ENCODE results near the gene MEN1. TPM values are rescaled to one million over a fixed set of nuclear protein-coding genes. Genes with fewer than 3 reads are reported as not detected.
A peak's percentile ranks its signal among the peaks of the same experiment; 100 is the strongest.

MEN1 gene
- total and polyA plus RNA-seq, 9 of the 15 experiments (the other 6 are each of a cell fraction or from before 2014, with no cell fraction given): 3.4 to 57.2 (median 19.3) TPM

- TF ChIP-seq MCM2 (IDR thresholded peaks at IDR 0.05; ENCODE audit: low read depth) (no peak), CREM (IDR thresholded peaks at IDR 0.05; ENCODE audit: low read depth) (no peak), ZNF431 (CRISPR knock-in tag; IDR thresholded peaks at IDR 0.05) (no peak), GATAD2A (IDR thresholded peaks at IDR 0.05) (no peak), HCFC1 (IDR thresholded peaks at IDR 0.05; ENCODE audit: low read depth, low read length) (no peak), LARP7 (IDR thresholded peaks at IDR 0.05) (no peak), TOE1 (IDR thresholded peaks at IDR 0.05; ENCODE audit: borderline replicate concordance) (no peak), TOE1 (CRISPR knock-in tag; IDR thresholded peaks at IDR 0.05; ENCODE audit: borderline replicate concordance, low read depth) (no peak), POLR2A (conservative IDR thresholded peaks at IDR 0.05) (peak; percentile 59), NCOR1 (IDR thresholded peaks at IDR 0.05) (no peak), STAT5A (IDR thresholded peaks at IDR 0.05; ENCODE audit: borderline replicate concordance, low read length) (no peak)
- TF ChIP-seq, protein P1, sequence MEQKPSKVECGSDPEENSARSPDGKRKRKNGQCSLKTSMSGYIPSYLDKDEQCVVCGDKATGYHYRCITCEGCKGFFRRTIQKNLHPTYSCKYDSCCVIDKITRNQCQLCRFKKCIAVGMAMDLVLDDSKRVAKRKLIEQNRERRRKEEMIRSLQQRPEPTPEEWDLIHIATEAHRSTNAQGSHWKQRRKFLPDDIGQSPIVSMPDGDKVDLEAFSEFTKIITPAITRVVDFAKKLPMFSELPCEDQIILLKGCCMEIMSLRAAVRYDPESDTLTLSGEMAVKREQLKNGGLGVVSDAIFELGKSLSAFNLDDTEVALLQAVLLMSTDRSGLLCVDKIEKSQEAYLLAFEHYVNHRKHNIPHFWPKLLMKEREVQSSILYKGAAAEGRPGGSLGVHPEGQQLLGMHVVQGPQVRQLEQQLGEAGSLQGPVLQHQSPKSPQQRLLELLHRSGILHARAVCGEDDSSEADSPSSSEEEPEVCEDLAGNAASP (IDR thresholded peaks at IDR 0.05): no peak
Measured at GRCh38 chr11:64765291-64765850, 45.0 kb downstream of the MEN1 start (continued).

DNA sequence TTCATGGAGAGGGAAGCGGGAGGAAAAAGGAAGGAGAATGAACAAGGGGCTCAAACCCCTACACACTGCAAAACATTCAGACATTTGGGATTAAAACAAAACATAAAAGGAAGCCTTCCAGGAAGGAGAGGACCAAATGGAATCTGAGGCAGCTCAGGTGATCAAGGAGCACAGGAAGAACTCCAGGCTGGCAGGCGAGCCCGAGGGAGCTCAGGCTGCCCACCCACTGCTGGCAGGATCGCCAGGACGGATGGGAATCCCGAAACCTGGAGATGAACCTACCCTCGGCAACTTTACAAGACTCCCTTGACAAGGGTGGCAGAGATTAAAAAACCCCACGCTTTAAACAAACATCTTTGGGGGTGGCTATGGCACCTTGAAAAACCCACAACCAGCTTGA is 45.6 kb downstream of the MEN1 start:
- intact Hi-C loops (cut with micrococcal nuclease): no loop called here
- WGBS (ENCODE audit: insufficient coverage, low coverage, missing lambda C conversion rate): 92% methylated on average over 8 of the region's 8 CpGs
- Histone ChIP-seq H3K79me2 (ENCODE audit: control insufficient read depth, insufficient read depth, low read length) (peaks cover 26% of the 10 kb centered on the region), H3K27me3 (ENCODE audit: control insufficient read depth in 2 of 2, insufficient read depth in 2 of 2, low read length in 2 of 2) (no peaks in the 10 kb centered on the region), H3K27ac (ENCODE audit: extremely low read depth, low read depth, low read length) (0 out of 3 replicates have a peak overlapping the region, but pooled peaks have one; percentile 8), H3K9ac (ENCODE audit: insufficient read depth in 1 of 2, low read depth in 2 of 2, low read length in 2 of 2) (peak overlapping the region in 1 of 2 experiments; percentile 83; a peak in 1 of 4 replicates), H3K36me3 (ENCODE audit: control insufficient read depth, insufficient read depth, low read length) (peaks cover 78% of the 10 kb centered on the region), H4K20me1 (replicated peaks; ENCODE audit: control insufficient read depth, insufficient read depth, low read length) (peaks cover 49% of the 10 kb centered on the region), H3K4me3 (no peak overlapping the region), H3K9me3 (replicated peaks; ENCODE audit: control insufficient read depth, insufficient read depth, low read depth, low read length) (no peaks in the 10 kb centered on the region), H3K4me2 (ENCODE audit: insufficient read depth, low read length) (no peak overlapping the region), H3K4me1 (replicated peaks in 1 of 2; ENCODE audit: control insufficient read depth in 2 of 2, insufficient read depth in 2 of 2, low read length in 2 of 2) (peaks cover 16 to 54% of the 10 kb centered on the region in 2 experiments), H2AFZ (ENCODE audit: low read depth, low read length) (no peak overlapping the region), H3K9me1 (ENCODE audit: control insufficient read depth, insufficient read depth, low read length) (peaks cover 10% of the 10 kb centered on the region)
- TF ChIP-seq KLF10 (CRISPR knock-in tag; IDR thresholded peaks at IDR 0.05) (no peak), SRSF9 (IDR thresholded peaks at IDR 0.05; ENCODE audit: borderline replicate concordance, low read depth, low read length) (no peak), GTF2F1 (IDR thresholded peaks at IDR 0.05; ENCODE audit: low read depth, low read length) (no peak), ZNF282 (CRISPR knock-in tag; IDR thresholded peaks at IDR 0.05) (no peak), HDAC1 (IDR thresholded peaks at IDR 0.05) (no peak), KLF1 (tag; IDR thresholded peaks at IDR 0.05) (no peak), MYNN (IDR thresholded peaks at IDR 0.05) (no peak), MYNN (CRISPR knock-in tag; IDR thresholded peaks at IDR 0.05) (no peak)
- POLR2A ChIA-PET: interaction anchor here (0.8 to 7.9 kb wide), 3 partner anchors 8 to 117 kb away, joined by 4 to 168 read pairs (median 5); partner anchors contain the start of gene SF1
- ATAC-seq (no peak), FAIRE-seq (no peak), DNase-seq (ENCODE audit: extremely low read depth in 1 of 4, low spot score in 3 of 4) (no peak)
- TSS peak; percentile 38 for BruUV-seq (replicated peaks)
- in situ Hi-C loops (cut with MboI): no loop called here
- CTCF ChIA-PET (ENCODE audit: low intra/inter-chr PET ratio): no interaction called here
